Colon (tissue), 2 donors: ENCODE data around the gene CTSC.

Experiments
- FAIRE-seq: peaks from 2 replicates; lab custom pipeline; 2012; peaks lifted over from hg19 to GRCh38; lab: Jason Lieb, UNC
- donor health status: control.
- donor health status: control.

Gene CTSC

DNA sequence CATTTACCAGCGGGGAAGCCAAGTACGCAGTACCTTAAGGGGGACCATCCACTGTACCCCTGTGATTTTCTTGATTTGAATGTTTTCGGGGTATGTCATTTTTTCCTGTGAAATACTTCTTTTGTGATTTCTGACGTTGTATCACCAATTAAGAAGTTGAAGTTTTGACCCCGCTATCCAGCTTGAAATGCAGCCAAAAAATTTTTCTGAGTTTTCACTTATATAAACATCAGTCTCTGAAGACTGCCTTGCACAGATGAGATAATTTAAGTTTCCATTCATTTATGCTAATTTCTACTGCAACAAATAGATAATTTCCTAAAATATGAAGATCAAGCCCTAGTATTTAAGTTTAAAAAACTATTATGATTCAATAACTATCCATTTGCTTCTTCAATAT is 20.0 kb downstream of the CTSC start:
- FAIRE-seq, result no peak

DNA sequence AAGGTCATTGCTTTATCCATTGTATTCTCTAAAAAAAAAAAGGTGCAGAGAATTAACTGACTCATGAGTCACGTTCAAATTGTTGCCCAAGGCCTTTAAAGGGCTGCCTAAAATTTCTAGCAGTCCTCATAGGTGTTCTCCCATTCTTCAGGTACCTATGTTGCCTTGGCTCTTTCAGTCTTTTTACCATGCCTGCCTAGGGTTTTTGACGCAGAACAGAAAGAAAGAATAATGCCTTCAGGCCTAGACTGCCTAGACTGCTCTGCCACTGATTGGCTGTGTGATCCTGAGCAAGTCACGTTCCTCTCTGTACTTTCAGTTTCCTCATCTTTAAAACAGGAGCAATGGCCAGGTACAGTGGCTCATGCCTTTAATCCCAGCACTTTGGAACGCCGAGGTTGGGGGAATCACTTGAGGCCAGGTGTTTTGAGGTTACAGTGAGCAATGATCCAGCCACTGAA is 21.5 kb downstream of the CTSC start:
- FAIRE-seq, result no peak

DNA sequence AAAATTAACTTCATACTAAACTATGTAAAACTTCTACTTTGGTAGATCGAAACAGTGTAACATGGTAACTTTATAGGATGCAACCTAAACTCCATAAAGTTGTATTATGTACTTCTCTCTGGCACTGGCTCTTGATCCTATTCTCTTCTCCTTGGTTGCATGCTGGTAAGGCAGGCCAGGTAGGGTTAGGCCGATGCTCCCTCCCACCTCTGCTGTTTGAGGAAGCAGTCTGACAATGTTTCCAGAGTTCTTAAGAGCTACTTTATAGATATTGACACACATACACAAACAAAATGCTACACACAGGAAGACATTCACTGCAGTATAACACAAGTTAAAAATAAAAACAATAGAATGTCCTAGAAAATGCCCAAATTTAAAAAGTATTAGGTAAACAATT is 22.5 kb downstream of the CTSC start:
- no peak for FAIRE-seq

DNA sequence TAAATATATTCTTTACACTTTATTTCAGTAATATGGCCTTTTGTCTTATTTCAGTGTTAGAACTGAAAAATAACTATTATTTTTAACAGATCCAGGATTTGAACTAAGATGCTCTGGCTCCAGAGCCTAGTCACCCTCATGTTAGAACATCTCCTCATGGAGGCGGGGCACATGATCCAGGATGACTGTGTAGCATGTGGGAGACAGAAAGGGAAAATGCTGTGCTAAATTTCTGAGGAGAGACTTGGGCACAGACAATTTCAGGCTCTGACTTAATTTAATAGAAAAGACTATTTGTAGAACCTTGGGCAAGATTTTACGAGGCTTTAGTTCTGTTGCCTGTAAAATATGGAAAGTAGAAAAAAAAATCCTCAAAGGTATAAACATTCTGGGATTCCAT is 24.1 kb downstream of the CTSC start:
- no peak for FAIRE-seq

DNA sequence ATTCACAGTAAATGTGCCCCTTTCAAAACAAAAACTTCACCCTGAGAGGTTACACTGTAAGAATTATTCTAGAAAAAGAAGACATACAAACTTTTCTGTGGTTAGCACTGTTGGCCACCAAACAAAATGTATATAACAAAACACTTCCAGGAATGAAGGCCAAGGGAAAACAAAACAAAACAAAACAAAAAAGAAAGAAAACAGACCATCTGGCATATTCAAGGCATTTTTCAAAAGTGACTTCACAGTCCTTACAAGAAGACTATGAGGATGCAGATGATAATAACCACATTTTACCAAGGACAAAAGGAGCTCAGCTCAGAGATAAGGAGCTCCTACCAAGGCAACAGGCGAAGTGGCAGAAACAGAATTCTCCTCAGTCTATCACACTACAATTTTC is 24.9 kb downstream of the CTSC start:
- FAIRE-seq, result no peak

DNA sequence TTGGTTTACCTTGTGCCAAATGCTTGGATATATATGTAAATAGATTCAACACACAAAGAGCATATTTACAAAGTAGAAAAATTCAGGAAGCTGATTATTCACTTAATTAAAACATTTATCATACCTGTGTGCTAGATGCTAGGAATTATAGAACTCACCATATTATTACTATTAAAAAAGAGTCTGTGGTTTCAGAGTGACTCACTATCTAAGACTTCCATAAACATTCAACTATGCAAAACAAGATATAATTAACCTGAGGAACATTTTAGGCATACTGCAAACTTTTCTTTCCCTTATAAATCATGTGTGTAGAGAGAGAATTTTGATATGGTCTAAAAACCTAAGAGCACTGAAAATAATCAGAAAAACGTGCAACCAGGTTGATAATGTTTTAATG is 27.3 kb downstream of the CTSC start:
- no peak for FAIRE-seq

DNA sequence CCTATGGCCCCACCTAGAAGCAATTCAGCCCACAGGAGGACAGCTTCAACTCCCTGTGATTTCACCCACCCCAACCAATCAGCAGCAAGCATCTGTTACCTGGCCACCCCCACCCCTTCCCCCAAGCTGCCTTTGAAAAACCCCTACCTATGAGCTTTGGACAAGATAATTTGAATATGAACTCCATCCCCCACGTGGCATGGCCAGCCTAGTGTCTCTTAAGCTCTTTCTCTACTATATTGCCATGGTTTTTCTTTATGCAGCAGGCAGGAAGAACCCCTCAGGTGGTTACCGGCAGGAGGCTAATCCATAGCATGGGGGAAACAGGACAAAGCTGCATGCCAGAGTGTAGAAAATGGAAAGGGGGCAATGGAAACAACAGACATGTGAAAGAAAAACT is 29.0 kb downstream of the CTSC start:
- no peak for FAIRE-seq

DNA sequence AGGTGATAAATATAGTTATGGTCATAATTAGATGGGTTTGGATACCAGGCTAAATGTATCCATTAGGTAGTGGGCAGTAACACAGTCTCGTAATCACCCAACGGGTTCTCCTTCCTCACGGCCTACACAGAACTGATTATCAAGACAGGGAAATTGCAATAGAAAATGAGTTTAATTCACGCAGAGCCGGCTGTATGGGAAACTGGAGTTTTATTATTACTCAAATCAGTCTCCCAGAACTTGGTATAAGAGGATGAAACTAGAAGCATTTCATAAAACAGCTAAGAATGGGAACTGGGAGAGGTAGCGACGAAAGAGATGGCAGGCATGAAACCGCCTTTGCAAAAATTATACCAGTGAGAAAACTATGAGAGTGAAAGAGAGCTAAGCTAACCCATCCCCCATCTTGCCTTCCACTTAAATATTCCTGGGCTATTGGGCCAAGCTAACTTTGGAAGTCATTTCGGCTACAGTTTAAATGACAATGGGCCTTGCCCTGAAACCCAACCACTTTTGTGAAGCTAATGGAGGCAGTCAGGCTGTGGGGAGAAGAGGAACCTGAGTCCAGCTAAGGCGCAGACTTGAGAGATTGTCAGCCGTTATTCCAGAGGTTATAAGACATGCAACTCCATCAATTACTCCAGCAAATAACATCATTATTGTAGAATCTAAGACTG is 29.6 kb downstream of the CTSC start:
- no peak for FAIRE-seq

DNA sequence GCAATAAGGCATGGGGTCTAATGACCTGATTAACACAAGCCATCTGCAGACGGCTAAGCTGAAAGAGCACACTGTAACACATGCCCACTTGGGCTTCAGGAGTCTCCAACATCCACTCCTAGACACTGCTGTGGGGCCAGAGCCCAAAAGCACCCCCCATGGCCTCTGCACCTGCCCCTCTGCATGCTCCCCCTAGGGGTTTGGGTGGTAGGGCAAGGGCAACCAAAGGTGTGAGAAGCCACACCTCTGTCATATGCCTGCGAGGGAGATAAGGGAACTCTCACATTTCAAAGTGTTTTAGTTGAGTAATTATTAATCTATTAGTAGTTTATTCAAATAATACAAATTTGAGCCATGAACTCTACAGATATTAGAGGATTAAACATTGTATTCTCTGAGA is 30.8 kb downstream of the CTSC start:
- FAIRE-seq, result no peak

DNA sequence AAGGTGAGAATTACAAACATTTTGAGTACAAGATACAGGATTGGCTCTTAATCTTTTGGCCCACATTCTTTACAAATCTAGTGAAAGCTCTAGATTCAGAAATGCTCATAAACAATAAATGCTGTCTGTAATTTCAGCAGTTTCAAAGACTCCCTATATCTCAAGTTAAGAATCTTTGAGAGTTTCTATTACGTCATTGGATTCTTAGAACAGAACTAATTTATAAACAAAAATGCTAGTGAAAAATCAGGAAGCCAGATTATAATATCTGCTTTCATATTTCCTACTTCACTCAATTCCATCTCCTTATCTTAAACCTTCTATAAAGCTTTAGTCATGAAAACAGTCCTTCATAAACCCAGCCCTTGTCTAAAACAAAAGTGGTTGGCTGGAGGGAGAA is 32.1 kb downstream of the CTSC start:
- no peak for FAIRE-seq

DNA sequence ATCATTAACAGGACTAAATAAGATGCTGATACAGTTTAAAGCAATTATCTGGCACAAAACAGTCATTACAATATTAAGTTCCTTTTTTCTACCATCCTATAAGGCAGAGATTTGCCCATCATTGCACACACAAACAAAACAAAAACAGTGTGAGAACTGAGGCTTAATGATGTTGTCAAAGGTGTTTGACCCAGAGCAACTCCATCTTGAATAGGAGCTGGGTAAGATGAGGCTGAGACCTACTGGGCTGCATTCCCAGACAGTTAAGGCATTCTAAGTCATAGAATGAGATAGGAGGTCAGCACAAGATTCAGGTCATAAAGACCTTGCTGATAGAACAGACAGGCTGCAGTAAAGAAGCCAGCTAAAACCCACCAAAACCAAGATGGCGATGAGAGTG is 33.2 kb downstream of the CTSC start:
- FAIRE-seq, result no peak

DNA sequence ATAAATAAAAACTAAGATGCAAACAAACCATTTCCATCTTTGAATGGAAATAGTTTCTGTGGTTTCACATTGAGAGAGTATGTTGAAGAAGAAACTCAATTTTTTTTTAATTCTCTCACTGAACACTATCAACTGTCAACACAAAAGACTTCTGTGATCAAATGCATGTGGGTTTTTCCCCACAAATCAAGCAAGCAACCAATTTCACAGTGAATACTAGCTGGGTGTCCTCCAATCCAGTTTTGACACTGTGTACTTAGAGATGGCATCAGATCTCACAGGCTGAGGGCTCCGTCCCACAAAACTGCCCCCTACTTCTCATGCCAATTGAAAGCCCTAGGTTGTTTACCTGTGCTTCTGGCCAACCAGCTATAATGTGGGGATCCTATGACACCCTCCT is 34.5 kb downstream of the CTSC start:
- no peak for FAIRE-seq

DNA sequence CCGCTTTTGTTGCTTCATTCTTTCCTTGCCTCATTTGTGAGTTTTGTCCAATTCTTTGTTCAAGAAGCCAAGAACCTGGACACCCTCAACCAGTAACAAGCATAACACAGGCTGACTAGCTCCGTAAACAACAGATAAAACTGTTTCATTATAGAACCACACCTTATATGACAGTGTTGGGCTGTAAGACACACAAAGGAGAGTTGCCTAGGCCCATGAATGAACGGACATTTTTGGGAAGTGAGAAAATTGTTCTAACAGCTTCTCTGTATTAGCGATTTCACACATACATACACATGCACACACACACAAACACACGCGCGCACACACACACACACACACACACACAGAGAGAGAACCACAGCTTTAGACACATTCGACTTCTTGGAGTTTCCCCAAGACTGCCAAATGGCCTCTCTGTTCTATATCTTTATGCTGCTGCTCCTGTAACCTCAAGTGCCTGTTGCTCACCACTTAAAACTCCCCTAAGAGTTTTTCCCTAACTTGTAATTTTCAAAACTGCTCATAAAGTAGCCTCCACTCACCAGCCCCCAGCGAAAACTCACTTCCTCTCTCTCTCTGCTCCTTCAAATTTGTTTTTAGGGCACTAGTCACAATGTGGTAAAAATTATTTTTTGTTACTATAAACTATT is 35.9 kb downstream of the CTSC start:
- no peak for FAIRE-seq

DNA sequence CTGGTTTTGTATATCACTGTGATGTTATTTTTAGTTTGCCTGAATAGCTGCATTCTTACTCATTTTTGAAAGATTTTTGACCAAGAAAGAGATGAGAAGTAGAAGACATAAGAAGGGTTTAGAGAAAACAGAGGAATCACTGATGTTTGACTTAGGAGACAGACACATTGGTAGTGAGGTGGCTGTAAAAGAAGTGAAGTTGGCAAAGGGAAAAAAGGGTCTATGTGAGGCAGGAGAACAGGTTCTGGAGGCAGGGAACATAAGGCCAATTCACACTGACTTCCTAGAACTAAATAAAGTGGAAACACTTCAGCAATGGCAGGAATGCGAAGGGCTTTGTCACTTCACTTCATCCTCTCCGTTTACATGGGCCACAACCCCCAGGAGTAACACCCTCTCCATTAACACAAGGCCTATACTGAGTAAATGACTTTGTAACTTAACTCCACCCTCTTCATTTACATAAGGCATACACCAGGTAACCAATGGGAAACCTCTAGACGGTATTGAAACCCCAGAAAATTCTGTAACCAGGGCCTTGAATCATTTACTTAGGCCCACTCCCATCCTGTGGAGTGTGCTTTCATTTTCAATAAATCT is 36.5 kb downstream of the CTSC start:
- FAIRE-seq, result no peak

DNA sequence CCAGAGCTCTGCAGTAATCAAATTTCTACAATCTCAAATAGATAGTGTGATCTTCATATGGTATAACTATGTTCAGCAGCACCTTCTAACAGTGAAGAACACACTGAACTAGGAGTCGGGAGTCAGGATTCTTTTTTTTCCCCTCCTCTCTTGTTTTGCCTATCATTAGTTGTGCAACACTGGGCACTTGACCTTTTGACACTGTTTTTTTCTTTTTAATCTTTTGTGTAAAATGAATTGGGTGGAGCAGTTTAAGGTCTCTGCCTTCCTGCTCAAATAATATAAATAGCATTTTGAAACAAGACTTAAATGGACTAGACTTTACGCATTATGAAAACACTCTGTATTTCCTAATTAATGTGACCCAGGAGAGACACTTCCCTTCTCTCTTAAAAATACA is 39.7 kb downstream of the CTSC start:
- no peak for FAIRE-seq

DNA sequence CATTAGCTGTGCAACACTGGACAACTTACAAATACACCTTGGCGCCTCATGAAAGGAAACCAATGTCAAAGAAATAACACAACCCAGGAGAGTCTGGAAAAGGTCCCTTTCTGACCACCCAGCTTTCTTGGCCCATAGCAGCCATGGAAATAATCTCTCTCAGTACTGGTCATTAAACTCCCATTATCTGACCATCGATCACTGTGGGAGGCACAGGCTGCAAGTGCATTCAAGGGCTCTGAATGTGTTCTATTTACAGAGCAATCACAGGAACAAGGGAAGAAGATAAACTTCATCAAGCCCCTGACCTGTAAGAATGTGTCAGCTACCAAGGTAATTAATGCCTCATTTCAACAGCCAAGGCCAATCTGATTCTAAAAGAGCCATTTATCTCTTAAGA is 40.1 kb downstream of the CTSC start:
- no peak for FAIRE-seq

DNA sequence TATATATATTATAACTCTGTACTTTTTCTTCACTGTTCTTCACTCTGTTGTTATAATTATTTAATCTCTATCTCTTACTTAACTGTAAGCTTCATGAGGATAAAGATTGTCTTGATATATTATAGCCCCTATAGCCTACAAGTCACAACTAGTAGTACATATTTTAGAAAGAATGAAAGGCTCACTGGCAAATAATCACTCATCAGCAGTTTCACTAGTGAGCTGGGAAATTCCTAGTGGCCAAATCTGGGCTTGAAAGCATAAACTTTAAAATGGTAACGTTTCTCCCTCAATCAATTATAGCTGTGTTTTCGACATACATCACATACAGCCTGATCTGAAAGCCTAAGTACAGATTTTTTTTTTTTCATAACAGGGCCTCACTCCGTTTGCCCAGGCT is 42.5 kb downstream of the CTSC start:
- no peak for FAIRE-seq

DNA sequence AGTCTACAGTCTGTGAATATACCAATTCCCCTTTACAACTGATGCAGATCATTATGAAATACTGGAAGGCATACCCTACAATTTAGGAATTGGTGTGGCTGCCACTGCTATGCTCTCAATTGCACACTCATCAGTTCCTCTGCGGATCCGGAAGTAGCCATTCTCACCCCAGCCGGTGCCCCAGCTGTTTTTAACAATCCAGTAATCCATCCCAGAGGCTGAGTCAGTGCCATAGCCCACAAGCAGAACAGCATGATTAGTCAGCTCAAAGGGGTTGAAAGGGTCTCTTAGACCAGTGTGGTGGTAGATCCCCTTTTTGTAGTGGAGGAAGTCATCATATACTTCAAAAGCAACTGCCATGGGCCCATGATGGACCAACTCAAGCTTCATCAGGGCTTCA is 43.6 kb downstream of the CTSC start:
- no peak for FAIRE-seq

DNA sequence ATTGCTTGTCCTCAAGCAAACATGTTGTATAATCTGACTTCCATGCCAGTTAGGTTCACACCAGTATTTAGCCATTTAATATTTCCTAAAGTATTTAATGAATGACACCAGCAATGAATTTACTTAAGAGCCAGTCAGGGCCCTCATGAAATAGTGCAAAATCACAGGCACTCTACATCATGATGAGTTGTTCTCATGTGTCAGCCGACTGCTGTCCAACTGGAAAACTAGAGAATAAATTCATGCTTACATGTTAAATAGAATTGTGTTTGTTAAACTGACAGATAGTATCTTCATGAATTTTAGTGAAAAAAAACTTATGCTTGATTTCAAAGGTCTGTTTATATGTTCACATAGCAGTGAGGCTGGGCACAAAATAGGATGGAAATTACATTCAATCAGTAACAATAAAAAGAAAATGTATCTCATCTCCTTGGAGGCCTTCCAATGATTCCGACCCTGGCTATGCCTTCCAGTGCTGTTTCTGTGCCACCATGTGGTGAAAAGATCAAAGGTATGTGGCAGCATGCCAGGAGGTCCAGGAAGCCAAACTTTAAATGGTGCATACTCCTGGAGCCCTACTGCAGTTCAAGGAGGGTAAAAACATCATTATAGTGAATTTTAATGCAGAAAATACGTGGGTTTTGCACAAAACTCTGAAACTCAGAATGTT is 45.2 kb downstream of the CTSC start:
- no peak for FAIRE-seq

DNA sequence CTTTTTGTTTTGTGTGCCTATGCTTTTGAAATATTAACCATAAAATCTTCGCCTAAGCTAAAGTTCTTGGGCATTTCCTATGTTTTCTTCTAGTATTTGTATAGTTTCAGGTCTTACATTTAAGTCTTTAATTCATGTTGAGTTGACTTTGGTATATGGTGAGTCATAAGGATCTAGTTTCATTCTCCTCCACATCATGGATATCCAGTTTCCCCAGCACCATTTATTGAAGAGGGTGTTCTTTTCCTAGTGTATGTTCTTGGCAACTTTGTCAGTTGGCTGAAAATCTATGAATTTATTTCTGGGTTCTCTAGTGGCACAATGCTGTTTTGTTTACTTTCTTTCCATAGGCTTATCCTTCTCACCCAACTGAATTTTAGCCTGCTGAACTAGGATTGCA is 49.0 kb downstream of the CTSC start:
- FAIRE-seq, result no peak

DNA sequence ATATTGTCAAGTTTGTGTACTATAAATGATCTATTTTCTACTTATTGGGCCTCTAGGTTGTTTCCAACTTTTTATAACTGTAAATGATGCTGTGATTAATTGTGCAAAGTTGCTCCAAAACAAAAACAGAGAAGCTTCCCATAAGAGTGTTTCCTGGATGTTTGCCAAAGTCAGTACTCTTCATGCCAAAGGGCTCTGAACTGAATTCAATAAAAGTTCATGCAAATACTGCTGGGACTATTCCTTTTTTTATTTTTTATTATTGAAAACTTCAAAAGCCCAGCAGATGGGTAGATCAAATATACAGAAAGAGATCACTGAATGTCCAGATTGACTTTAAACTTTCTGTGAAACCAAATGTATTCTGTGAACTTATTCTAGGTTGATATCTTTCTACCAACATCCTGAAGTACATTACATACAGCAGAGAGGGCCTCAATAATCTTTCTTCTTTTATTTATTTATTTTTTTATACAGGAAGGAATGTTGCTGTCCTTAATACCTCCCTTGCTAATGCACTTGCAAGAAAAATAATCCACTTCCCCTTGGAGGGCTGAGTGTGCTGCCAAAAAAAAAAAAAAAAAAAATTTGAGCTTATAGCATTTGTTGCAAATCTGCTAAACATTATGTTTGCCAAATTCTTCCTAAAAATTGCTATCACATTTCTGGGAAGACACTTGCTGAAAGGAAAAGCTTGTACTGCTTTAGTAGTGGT is 53.0 kb downstream of the CTSC start:
- no peak for FAIRE-seq

DNA sequence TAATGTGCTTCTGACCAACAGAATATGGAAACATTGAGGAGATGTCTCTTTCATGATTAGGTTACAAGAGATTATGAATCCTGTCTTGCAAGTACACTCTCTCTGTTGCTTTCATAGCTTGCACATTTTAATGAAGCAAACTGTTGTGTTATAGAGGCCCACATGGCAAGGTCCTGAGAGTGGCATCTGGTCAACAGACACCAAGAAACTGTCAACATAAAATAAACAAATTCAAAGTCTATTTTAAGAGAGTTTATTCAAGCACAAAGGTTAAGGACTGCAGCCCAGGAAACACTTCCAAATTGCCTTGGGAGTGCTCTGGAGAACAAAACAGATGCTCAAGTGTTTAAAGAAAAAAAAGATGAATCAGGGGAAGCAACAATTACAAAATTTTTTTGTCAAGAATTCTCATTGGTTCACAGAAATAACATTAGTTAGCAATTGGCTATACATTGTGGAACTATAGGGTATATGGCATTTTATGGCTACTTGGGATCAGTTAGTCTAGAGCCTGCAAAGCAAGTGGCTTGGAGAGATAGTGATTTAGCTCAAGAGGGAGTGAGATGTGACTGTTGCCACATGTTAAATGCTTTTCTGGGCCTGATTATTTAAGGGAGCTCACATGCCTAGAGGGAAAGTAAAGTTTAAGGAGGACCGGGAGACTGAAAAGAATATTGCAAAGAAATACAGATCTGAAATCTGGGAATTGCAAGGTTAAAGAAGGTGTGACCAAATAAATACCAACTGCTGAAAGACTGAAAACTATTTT is 54.6 kb downstream of the CTSC start:
- FAIRE-seq, result no peak
